GM15510 (cell line): Measurements from ENCODE around the gene PLXDC2.

Experiments used
- POLR2A ChIP-seq: IDR thresholded peaks from 3 replicates; pipeline ENCODE4 v1.6.1; 2011; ENCODE audit warnings: borderline replicate concordance; ENCODE audit not compliant: insufficient read length; ENCODE audit errors: extremely low read depth

PLXDC2 gene

DNA sequence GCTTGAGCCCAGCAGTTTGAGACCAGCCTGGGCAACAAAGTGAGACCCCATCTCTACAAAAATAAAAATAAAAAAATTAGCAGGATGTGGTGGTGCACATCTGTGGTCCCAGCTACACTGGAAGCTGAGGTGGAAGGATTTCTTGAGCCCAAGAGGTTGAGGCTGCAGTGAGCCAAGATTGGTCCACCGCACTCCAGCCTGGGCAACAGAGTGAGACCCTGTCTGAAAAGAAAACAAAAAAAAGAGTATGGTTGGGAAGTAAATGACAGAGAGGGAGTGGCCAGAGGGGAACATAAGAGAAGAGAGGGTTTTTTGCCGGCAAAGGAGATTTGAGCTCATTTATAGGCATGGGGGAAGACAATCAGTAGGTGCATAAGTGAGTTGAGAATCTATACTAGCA, 19.7 kb downstream of the PLXDC2 start:
- no peak for TF ChIP-seq POLR2A

DNA sequence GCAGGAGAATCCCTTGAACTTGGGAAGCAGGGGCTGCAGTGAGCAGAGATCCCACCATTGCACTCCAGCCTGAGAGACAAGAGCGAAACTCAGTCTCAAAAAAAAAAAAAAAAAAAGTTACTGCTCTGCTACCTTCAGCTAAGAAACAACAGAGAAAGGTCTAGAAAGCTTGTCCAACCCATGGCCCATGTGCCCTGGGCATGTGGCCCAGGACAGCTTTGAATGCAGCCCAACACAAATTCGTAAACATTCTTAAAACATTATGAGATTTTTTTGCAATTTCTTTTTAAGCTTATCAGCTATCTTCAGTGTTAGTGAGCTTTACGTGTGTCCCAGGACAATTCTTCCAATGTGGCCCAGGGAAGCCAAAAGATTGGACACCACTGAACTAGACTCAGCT, 22.9 kb downstream of the PLXDC2 start:
- TF ChIP-seq POLR2A, result no peak

DNA sequence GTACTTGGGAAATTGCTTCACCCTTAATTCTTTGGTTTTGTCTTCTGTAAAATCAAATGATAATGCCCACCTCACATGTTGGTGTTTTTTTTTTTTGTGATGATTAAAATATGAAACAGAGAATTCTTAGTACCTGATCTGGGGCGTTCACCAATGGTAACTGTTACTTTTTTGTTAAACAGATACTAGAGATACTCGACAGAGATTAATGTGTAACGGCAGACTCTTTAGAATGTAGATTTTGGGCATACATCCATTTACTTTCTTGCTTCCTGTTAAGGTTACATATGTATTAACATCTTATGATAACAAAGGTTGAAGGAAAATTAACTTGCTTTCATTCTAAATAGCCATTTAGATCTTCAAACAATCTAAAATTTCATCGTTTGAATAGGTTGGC, 23.3 kb downstream of the PLXDC2 start:
- TF ChIP-seq POLR2A, result no peak

DNA sequence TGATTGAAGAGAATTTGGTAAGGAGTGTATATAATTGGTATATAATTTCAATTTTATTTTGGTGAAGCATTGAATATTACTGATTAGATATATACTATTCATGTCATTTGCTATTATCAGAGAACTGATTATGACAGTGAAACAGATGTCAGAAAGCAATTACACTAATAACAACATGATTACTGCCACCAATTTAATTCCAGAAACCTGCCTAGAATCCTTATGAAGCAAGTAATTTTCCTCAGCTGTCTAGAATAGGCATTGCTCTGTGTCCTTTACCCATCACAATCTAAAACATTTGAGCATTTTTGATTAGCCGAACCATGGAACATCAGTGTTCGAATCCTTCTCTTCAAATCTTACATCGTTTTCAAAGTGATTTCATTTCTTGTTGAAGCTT, 24.5 kb downstream of the PLXDC2 start:
- TF ChIP-seq POLR2A, result no peak

DNA sequence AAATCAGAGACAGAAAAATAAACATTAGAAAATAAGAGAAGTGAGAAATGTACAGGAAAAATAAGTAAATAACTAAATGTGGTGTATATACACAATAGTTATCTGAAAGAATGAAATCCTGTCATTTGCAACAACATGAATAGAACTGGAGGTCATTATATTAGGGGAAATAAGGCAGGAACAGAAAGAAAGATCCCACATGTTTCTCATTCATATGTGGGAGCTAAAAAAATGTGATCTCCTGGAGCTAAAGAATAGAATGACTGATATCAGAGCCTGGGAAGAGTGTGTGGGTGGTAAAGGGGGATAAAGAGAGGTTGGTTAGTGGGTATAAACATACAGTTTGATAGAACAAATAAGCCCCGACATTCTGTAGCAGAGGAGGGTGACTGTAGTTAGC, 27.3 kb downstream of the PLXDC2 start:
- no peak for TF ChIP-seq POLR2A

DNA sequence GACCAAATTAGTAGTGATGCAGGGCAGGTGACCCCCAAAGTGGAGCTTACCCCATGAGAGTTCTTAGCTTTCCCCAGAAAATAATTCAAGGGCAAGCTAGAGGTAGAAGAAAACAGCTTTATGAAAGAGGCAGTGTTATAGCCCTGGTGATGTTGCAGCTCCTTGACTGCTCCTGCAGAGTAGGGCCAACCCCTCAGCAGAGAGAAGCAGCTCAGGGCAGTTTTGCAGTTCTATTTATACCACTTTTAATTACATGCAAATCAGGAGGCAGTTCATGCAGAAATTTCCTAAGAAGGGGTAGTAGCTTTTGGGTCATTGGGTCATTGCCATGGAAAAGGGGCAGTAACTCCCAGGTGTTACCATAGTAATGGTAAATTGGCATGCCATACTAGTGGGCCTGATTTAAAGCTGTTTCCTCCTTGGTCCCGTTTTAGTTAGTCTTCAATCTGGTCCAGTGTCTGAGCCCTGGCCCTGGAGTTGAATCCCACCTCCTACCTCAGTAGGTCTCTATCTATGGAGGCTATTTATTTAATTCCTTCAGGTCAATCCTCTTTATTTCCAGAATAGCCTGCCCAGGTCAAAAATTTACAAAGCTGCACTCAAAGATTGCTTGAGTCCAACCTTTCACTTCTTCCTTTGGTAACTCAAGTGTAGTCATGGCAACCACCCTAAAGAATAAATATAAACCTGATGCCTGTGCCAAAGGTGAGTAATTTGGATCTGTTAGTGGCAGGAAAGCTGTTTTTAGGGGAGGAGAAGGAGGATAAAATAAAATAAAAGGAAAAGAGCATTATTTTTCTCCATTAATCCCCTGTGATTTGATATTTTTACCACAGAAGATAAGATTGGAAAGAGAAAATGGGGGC, 29.5 kb downstream of the PLXDC2 start:
- TF ChIP-seq POLR2A, result no peak

DNA sequence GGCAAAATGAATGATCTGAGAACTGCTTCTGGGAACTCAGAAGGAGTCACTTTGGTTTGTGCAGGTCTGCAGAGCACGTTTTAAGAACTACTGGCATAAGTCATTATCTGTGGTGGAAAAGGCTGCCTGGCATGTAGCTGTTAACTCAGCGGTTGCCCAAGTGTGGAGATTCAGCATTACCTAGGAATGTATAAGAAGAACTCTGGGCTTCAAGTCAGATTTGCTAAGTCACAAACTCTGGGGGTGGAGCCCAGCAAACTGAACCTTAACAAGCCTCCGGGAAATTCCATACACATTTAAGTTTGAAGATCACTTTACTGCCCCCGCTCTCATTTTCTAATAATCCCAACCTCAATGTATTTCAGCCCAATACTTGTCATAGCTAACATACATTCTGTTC, 31.1 kb downstream of the PLXDC2 start:
- no peak for TF ChIP-seq POLR2A

DNA sequence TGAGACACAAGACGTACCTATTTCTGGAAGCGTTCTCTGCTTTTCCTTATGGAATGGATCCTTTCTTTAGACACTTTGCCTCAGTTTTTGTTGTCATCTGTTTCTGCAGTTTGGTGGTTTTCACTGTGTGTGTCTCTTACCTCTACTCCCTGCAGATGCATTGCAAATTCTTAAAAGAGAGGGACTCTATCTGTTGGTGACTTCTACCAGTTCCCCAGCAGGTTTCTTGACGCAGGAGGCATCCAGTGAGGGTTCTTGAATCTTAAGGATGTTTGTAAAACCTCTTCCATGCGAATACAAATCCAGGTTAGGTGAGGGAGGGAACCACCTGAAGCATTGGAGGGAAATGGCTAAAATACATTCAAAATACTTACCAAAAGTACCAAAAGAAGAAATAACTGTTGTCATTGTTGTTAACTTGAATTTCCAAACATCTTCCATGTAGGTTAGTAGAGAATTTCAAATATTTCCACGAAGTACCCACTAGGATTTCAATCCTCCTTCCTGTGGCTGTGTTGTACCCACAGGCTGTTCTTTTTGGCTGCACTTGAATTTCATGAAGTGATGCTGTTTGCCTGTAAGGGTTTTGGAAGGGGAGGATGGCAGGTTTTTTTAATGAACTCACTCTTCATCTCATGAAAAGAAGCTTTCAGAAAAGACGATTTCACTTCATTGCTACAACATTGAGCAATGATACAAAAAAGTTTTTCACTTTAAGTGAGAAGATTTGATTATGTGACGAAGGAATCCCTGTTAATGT, 32.2 kb downstream of the PLXDC2 start:
- no peak for TF ChIP-seq POLR2A

DNA sequence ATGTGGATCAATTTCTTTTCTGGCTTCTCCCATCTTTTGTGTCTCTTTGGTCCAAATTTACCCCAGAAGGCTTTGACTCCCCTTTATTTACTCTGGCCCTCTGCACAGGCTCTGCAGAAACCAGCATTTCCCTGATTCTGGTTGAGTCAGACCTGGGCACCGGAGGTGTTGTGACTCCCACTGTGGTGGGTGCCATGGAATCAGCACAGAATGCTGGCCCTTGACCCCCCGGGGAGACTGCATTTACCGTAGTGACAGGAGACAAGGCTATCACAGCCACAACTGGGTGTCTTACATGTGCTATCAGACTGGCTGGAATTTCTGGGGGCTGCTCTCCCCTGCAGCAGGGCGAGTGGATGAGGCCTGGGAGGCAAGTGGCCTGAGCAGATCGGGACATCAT, 37.6 kb downstream of the PLXDC2 start:
- TF ChIP-seq POLR2A, result no peak

DNA sequence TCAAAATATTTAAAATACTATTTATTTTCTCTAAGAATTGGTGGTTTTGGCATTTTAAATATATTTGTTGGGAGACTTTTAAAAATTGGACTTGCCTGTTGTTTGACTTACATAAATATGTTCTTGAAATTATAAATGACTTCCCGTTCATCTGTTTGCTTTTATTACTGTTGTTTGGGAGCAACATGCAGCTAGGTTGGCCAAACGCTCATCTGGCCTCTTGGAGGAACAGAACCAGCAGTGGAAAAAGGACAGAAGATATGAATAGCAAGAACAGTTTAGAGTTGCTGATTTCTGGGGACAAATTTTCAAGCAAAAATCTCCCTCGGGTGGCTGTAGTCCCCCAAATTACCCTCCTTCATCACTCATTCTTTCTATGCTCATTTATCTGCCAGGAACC, 41.6 kb downstream of the PLXDC2 start:
- TF ChIP-seq POLR2A, result no peak

DNA sequence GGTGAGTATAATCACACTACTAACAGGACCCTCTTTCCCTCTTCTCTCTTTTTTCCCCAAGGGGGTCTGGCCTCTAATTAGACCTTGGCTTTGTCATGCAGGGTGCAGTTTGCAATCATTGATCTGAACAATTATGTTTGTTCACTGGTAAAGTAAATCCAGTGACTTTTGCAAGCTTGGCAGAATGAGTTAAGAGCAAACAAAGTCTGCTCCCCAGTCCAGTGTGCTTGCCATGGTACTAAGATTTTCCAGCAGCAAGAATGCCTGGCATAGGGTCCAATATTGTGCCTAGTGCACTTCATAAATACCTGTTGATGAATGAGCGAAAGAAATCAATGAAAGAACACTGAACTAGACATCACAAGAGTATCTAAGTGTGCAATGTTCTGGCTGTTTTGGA, 43.9 kb downstream of the PLXDC2 start:
- TF ChIP-seq POLR2A, result no peak

DNA sequence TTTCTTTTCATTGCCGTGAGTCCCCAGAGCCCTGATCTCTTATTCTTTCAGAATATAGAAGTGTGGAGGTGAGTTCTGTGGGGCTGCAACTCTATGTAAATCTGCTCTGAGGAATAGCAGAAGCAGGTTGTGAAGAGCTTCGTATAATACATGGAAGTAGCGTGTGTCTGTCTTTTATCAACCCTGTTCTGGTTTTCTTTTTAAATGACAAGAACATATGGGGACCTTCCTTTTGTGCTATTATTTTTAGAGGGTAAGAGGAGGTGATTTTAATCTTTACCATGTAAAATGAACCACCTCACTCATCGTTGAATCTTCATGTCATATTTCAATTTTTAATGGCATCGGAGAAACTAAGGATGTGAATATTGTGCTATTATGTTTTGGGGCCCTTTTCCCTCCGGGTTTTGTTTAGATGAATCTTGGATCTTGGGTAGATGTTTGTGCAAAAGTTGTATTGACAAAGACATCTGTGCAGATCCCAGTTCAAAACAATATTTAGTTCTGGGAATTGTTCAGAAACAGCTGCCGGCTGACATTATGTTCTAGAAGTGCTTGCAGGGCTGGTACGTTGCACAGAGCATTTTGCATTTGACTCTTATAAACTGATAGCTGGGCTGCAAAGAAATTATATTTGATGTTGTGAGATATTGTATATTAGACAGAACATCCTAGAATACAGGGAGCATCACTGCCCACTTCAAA, 46.7 kb downstream of the PLXDC2 start:
- TF ChIP-seq POLR2A, result no peak

DNA sequence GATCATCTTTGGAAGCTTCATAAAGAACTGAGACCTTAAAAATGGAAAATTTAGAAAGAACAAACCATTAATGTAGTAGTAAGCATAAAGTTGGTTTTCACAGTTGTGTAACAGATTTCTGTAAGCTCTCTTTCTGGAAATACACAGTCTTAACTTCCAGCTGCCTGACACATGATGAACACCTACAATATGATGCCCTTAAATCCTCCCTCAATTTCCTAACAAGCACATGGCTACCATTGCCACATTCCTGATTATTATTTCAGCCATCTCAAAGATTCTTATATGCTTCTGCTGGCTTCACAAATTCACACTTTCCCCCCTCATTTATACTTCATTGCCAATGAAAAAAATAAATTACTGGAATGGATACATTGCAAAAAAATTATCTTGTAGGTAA, 49.4 kb downstream of the PLXDC2 start:
- TF ChIP-seq POLR2A, result no peak

DNA sequence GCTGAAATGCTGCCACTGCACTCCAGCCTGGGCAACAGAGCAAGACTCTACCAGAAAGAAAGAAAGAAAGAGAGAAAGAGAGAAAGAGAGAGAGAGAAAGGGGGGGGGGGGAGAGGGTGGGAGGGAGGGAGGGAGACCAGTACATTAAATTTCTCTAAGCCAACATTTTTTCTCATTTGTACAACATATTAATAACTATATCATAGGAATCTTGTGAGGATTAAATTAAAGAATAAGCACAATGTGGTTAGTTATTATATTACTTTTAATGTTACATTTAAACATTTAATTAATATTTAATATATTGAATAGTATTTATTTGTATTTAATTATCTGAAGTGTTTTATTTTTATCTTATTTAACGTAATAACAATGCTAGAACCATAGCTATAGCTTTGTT, 53.1 kb downstream of the PLXDC2 start:
- no peak for TF ChIP-seq POLR2A

DNA sequence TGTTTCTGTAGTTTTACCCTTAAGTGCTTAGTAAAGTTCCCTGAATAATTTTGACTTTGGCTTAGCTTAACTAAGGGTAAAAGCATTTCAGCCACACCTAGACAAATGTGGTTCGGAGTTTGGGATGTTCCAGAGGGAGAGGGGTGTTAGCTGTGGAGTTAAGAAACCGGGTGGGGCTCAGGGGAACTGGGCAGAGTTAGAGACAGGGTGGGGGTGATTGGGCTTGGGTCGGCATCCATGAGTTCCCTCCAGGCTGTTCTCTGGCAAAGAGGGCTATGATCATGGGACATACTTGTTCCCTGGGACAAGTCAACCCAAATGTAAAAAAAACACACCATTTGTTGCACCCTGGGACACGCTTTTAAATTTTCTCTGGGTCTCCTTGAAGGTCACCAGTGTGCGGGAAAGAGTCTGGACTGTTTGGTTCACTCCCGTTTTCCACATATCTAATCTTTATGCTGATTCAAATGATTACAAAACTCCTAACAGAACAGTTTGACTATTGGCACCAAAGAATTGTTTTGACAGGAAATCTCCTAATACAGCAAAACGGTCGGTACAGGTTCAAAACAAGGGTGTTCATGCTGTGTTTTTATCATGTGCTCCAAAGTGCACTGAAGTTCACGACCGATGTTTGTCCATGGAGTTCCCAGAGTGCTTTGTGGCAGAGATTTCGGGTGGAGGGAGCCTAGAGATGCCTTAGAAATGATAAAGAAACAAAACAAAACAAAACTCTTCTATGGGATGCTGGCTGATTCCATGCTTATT, 56.5 kb downstream of the PLXDC2 start:
- TF ChIP-seq POLR2A, result no peak

DNA sequence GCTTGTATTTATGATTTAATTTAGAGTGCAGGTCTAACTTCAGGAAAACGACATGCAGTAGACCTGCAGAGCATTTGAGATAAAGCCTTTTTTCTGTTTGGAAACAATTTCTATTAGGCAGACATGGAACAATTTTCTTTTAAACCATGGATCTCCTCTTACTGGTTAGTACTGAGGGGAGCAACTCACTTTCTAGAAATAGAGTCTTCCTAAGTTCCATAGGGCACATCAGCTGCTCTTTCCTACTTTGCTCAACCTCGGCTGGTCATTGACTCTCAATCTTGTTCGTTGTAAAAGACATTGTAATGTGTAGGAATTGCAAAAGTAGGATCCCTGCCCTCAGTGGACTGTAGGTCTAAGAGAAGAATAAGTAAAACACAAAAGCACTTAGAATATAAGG, 58.0 kb downstream of the PLXDC2 start:
- TF ChIP-seq POLR2A, result no peak

DNA sequence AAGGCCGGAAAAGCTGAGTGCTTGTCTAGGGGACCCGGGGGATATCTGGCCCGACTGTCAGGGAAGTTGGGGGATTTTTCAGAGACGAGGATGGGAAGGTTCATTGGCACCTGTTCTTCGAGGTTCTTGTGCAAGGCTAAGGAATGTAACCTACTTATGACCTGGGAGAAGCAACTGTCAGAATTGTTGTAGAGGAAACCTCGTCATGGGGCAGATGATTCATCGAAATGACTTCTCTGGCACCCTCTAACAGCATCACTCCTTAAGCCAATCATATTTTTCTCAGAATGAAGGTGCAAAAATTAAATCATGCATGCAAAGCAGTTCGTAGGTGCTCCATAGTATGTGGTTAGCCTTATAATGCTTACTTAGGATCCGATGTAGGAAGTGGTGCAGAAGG, 58.6 kb downstream of the PLXDC2 start:
- TF ChIP-seq POLR2A, result no peak
